Adipose tissue (tissue), 3 donors: Measurements from ENCODE around the gene PIAS2. TPM values are rescaled to one million over a fixed set of nuclear protein-coding genes. Genes with fewer than 3 reads are reported as not detected.
"Not testable (repeated sequence)": the region's sequence is repeated elsewhere in the genome, so short reads cannot be mapped to it uniquely, and the experiment has no call there.

Source experiments
- H3K27ac ChIP-seq: one replicate; pipeline ENCODE4 v1.5.1; 2013; ENCODE audit warnings: low read depth, low read length
- WGBS, 3 donors: extraction: QIAGEN DNeasy Blood & Tissue Kit; methylation state at CpG; one replicate each; pipeline ENCODE4 v1.1.7; 2013; 5-methylcytosine and 5-hydroxymethylcytosine counted together
- polyA plus RNA-seq, 3 donors: library from polyadenylated mRNA; stranded (reverse); fragments of 200-250 nt; gene quantifications; one replicate each; pipeline ENCODE4 v1.2.3, GENCODE V29; 2013
- donor health status: healthy with polysubstance abuse.
- donor health status: Bipolar disorder and iron deficiency.
- donor health status: healthy.

The PIAS2 gene
- polyA plus RNA-seq, 3 donors, result 2.3 to 11.1 (median 6.0) TPM

DNA sequence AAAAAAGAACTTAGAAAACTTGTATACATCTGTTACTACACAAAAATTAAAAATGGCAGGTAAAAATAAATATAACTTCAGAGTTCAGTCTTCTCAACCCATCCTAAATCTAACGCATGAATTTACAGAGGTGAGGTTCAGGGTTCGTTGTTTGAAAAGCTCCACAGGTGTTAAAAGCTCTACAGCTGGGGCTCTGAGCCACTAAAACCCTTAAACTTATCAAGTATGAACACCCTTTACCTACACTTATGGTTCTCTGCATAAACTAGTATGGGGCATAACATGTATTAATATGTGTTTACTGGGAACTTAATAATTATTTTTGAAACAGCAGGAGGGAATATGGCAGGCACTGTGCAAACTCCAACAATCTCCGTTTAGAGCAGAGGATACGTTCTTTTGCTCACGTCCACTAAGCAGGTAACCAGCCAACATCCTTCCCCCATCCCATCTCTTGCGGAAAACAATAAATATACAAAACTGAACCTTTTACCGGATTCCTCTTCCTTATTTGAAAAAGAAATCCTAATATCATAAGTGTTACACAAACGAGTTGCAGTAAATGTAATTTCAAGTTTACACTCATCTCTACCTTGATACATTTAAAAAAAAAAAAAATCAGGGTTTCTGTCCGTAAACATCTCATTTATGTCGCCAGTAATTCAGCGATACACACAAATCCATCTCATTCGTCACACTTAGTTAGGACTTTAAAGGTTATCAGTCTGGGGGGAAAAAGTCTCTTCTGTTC lies 1.3 kb downstream of the PIAS2 start:
- H3K27ac ChIP-seq, result no peak overlapping the region
- 12 to 37% (median 36%) methylated on average over 12 of the region's 12 CpGs for WGBS, 3 donors

DNA sequence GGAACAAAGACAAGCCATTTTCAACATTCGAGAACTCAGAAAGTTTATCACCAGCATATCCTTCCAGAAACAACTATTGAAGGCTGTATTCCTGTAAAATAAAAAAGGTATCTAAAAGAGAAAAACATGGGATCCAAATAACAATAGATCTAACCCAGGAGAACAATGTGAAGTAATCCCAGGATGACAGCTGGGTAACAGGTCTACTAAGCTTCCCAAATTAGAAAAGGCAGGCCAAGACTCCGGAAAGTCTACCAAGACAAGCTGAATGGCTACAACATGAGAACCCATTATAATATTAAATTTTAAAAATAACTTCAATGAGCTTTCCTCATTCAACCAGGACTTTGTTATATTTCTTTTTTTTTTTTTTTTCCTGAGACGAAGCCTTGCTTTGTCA lies 6.5 kb downstream of the PIAS2 start:
- WGBS, 3 donors, result 82 to 89% (median 86%) methylated on average over 3 of the region's 3 CpGs
- no peak overlapping the region for H3K27ac ChIP-seq

DNA sequence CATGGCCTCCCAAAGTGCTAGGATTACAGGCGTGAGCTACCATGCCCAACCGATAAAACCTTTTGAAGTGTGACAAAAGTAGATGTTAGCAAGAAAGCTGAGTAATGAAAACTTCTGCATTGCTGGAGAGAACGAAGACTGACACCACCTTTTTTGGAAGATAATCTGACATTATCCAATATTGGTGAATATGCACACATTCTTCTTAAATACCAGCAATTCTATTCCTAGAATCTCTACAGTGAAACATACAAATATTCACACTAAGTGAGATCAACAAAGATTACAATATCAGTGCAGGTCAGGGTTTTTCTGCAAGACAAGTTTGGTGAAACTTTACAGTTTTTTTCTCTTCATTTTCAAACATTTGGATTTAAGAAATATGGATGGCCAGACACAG lies 7.8 kb downstream of the PIAS2 start:
- WGBS, 3 donors, result 95 to 99% (median 98%) methylated on average over 3 of the region's 3 CpGs

DNA sequence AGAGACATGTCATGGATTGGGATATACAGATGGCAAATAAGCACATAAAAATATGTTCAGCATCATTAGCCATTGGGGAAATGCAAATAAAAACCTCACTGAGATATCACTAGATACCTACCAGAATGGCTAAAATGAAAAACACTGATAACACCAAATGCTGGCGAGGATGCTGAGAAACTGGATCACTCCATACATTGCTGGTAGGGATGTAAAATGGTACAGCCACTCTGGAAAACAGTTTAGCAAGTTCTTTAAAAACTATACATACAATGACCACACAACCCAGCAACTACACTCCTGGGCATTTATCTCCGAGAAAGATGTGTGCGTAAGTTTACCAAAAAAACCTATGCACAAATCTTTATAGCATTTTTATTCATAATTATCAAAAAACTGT lies 13.9 kb downstream of the PIAS2 start:
- 97 to 99% (median 98%) methylated on average over 3 of the region's 3 CpGs for WGBS, 3 donors
- H3K27ac ChIP-seq, result no peak overlapping the region

More for the DNA sequence above, 7.8 kb downstream of the PIAS2 start:
- H3K27ac ChIP-seq, result no peak overlapping the region

DNA sequence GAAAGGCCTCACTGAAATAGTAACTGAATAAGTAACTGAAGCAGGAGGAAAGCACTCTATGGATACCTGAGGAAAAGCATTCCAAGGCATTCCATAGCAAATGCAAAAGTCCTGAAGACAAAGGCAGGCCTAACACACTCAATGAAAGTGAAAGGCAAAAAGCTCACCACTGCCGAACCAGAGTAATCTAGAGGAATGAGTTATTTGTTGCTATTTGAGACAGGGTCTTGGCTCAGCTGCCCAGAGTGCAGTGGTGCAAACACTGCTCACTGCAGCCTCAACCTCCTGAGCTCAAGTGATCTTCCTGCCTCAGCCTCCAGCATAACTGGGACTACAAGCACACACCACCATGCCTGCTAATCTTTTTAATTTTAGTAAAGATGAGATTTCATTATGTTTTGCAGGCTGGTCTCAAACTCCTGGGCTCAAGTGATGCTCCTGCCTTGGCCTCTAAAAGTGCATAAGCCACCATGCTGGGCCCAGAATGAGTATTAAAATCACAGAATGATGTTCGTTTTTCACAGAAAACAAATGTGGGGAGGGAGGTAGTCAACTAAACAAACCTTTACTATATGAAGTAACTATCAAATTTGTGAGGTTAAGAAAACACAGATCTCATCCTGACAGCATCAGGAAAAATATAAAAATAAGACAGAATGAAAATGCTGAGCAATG lies 17.9 kb downstream of the PIAS2 start:
- no peak overlapping the region for H3K27ac ChIP-seq
- 61 to 71% (median 69%) methylated on average over 2 of the region's 2 CpGs for WGBS, 3 donors

DNA sequence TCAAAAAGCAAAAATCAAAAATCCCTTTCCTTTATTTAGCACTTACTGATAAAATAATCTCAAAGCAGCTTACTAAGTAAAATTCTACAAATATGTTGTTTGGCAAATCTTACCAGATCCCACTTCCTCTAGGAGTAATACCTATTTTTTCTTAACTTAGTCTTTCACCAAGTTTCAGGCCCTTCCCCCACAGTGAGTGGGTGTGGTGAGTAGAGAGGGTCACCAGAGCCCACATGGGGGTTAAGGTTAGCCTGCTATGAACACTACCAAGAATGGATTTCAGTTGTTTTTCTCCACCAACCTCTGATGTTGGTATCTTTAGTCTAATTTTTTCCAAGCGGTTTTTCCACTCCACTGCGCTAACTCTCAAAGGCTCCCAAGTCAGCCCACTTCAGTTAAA lies 23.2 kb downstream of the PIAS2 start:
- H3K27ac ChIP-seq, result no peak overlapping the region
- 90 to 99% (median 98%) methylated on average over 2 of the region's 2 CpGs for WGBS, 3 donors

DNA sequence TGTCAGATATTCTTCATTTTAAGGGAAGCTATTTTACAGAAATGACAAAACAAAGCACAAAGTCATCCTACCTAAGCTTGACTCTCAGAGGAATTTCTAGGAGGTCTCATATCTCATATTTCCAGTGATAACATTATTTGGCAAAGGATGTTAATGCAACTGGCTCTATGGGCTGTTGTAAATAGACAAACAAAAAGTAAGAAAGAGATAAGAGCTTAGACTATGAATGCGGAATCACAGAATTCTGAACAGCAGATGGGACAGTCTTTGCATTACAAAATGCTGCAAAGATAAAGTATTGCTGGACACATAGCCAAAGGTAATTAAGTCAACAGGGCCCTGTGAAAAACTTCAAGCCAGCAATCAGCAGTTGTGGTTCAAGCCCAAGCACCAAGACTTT lies 23.9 kb downstream of the PIAS2 start:
- WGBS, 3 donors, result 53 to 97% (median 91%) methylated on average over 1 of the region's 1 CpG
- no peak overlapping the region for H3K27ac ChIP-seq

DNA sequence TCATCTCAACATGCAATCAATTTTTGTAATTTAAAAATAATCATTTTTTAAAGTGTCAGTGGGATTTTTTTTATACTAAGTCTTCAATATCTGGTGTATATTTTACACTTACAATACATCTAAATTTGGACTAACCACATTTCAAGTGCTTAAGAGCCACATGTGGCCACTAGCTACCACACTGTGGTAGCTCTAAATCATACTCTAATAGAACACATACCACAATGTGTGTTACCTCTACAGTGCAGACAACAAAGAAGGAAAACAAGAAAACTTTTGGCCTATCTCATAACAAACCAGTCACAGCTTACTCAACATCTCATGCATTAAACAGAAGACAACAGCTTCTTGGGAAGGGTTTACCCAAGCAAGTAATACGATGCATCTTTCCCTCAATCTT lies 24.5 kb downstream of the PIAS2 start:
- H3K27ac ChIP-seq, result no peak overlapping the region
- 95 to 97% (median 97%) methylated on average over 1 of the region's 1 CpG for whole genome bisulfite sequencing, 3 donors

DNA sequence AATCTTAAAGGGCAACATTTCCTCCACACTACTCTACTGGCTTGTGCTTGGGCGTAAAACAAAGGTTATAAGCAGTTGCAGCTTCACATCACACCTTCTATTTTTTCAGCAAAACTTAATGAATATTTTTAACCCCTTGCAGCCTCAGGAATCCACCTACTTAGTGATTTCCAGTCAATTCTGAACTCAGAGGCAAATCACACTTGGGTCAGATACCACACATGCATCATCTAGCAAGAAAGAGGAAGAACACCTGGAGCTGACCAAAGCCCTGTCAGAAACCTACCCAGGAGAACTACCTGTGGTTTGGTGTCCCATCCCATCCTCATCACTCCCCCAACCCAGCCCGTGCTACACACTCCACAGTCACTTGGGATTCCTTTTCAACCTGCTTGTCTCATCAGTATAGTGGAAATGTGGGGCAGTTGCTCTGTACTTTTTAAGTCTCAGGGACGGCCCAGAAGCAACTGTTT lies 25.5 kb downstream of the PIAS2 start:
- WGBS, 3 donors, result 79 to 85% (median 84%) methylated on average over 3 of the region's 3 CpGs
- no peak overlapping the region for H3K27ac ChIP-seq

DNA sequence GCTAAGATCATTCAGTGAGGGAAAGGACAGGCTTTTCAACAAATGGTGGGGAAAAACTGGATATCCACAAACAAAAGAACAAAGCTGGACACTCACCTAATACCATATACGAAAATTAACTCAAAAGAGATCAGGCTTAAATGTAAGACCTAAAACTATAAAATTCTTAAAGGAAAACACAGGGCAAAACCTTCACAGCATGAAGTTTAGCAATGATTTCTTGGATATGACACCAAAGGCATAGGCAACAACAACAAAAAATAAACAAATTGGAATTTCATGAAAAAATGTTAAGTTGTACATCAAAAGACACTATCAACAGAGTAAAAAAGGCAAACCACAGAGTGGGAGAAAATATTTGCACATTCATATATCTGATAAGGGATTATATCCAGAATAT lies 28.3 kb downstream of the PIAS2 start:
- no peak overlapping the region for H3K27ac ChIP-seq
- WGBS, 3 donors, result 95 to 97% (median 96%) methylated on average over 1 of the region's 1 CpG

DNA sequence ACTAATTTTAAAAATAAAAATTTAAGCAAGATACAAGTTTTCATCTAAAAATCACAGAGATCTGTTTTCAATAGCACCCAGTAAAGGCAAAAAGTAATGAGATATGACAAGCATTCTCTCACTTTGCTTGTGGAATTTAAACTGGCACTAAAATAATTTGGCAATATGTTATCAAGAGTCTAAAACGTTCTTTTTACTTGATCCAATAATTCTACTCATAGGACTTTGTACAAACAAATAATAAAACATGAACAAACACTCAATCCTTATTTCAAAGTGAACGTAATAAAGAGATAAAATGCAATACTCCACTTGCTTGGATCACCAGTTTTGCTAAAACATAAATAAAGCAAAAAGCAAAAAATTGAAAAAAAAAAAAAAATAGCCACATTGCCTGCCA lies 30.4 kb downstream of the PIAS2 start:
- WGBS, 3 donors, result 41 to 74% (median 69%) methylated on average over 2 of the region's 2 CpGs

DNA sequence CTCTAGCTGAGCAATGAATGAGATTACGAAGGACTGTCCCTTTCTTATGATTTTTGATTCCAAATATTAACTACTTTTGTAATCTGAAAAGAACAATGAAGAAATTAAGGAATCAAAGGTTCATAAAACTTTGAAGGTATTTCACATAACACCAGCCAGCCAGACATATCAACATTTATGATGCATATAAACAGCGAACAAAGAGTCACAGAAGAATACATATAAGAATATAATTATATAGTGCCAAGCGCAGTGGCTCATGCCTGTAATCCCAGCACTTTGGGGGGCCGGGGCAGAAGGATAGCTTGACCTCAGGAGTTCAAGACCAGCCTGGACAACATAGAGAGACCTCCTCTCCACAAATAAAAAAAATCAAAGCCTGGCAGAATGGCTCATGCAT lies 34.1 kb downstream of the PIAS2 start:
- 97% methylated on average over 4 of the region's 4 CpGs for WGBS, 3 donors
- no peak overlapping the region for H3K27ac ChIP-seq

More for the DNA sequence above, 30.4 kb downstream of the PIAS2 start:
- no peak overlapping the region for H3K27ac ChIP-seq

DNA sequence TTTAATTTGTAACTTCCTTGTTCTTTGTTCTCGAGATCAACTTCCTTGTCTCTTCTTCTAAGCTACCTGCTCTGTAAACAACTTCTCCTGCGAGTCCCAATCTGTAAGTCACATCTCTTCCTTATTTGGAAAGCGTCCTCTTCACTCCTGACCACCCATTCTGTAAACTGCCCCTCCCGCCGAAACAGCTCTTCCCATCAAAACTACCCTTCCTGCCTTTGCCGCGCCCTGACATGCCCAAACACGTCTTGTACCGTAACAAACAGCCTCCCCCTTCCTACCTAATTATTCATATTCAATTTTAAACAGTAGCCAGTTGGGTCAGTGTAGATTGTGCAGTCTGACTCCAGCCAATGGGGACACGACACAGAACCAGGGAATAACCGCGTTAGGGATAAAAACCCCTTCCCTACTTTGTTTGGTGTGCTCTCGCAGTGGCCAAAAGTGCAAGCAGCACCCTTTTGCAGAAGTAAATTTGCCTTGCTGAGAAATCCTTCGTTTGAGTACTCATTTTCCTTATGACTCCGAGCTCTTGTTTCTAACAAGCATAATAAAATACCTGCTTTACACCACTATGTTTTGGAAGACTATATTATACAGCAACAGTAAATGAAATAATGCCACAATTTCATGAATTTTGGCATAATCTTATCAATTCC lies 39.8 kb downstream of the PIAS2 start:
- H3K27ac ChIP-seq, result no peak overlapping the region
- WGBS, 3 donors, result 89 to 97% (median 90%) methylated on average over 15 of the region's 15 CpGs

DNA sequence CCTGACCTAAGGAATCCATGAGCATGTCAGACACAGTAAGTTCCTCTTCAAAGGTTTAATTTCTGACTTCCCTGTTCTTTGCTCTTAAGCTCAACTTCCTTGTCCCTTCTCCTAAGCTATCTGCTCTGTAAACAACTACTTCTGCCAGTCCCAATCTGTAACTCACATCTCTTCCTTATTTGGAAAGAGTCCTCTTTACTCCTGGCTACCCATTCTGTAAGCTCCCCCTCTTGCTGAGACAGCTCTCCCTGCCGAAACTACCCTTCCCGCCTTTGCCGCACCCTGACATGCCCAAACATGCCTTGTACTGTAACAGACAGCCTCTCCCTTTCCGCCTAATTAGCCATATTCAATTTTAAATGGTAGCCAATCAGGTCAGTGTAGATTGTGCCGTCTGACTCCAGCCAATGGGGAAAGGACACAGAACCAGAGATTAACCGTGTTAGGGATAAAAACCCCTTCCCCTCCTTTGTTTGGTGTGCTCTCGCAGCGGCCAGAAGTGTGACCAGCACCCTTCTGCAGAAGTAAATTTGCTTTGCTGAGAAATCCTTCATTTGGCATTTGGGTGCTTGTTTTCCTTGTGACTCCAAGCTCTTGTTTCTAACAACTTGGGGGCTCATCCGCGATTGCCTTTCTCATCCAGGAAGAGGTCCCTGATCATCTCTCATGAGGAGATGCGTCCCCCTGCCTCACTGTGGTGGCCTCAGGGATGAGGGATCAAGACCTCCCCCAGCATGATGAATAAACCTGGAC lies 49.0 kb downstream of the PIAS2 start:
- H3K27ac ChIP-seq, result no peak overlapping the region
- whole genome bisulfite sequencing, 3 donors, result 94 to 99% (median 95%) methylated on average over 11 of the region's 11 CpGs

DNA sequence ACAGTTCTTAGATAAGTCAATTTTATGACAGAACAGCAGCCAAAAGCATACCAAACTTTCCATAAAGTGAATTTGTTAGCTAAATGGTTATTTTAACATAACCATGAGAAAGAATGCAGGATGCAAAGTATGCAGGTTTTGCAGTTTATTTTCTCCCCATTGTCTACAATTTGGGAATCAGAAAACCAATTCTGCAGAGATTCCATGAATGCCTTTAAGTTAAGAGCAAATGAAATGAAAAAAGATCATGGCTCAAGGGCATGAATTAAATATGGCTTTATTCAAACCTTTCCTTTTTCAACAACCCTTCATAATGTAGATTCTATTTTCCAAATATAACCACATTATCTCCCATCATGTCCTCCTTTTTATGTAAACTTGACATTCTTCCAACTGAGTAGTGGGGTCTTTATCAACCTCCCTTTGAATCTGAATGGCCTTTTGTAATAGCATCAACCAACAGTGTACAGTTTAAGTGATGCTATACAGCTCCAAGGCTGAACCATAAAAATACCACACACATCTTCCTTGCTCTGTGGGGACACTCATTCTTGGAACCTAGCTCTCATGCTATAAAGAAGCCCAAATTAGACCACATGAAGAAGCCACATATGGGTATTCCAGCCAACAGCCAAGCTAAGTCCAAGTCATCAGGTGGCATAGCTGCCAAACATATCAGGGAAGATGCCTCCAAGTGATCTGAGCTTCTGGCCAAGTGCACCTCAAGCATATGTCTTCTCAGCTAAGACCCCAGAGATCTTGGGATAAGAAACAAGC lies 49.8 kb downstream of the PIAS2 start:
- H3K27ac ChIP-seq, result no peak overlapping the region

DNA sequence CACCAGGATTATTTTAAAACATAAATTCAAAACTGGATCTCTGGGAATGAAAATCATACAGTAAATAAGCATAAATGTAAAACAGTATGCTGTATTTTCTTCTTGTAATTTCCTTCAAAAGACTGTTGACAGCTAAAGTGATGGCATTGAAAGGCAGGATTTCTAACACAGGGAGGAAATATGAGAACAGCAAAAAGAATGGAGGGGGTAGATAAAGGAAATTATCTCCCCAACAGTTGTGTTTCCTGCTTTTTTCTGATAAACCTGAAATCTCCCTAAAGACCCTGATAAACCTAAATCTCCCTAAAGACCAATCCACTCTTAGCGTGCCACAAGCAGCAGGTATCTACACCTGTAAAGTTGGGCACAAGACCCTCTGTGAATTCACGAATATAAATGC lies 50.8 kb downstream of the PIAS2 start:
- WGBS, 3 donors, result 81 to 90% (median 85%) methylated on average over 2 of the region's 2 CpGs
- no peak overlapping the region for H3K27ac ChIP-seq

DNA sequence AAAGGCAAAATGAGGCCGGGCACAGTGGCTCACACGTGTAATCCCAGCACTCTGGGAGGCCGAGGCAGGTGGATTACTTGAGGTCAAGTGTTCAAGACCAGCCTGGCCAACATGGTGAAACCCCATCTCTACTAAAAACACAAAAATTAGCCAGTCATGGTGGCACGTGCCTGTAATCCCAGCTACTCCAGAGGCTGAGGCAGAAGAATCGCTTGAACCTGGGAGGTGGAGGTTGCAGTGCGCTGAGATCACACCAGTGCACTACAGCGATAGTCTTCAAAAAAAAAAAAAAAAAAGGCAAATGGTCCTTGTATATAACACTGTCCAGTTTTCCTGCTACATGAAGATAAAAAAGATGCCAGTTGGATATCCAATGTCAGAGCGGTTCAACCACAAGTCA lies 52.1 kb downstream of the PIAS2 start:
- not testable (repeated sequence) for H3K27ac ChIP-seq
- WGBS, 3 donors, result 96 to 98% (median 97%) methylated on average over 8 of the region's 8 CpGs

DNA sequence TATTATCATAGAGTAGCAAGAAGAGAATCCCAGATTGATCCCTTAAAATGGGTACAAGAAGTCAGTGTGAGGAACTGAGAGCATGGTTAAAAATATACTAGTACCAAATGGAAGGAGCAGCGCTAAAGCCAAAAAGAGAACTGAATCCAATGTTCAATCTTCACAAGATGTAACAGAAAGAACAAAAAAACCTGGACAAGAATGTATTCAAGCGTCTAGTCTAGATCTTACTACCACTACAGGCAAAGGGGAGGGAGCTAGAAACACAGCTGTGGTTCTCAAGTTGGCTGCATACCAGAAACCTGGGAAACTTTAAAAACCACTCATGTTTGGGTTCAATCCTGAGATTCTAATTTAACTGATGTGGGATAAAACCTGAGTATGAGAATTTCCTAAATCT lies 57.5 kb downstream of the PIAS2 start:
- 79 to 86% (median 83%) methylated on average over 2 of the region's 2 CpGs for WGBS, 3 donors

More for the DNA sequence above, 57.5 kb downstream of the PIAS2 start:
- no peak overlapping the region for H3K27ac ChIP-seq
